Suppressor macrophage treated with lipopolysaccharide for 1 hour (primary cell): ENCODE measurements around the gene CWC27.
A peak's percentile ranks its signal among the peaks of the same experiment; 100 is the strongest.

ENCODE experiments used
- DNase-seq, 3 donors: peaks; one replicate each; pipeline ENCODE4 v3.0.0-alpha.2; 2020 to 2022

CWC27 gene

GRCh38 chr5:64768358-64769312 lies at the start of gene CWC27, which contains the start of gene SREK1IP1:
Gene CWC27 (plus strand): TSS chr5:64768930. CDS start chr5:64769147, 217 bp downstream.
Gene SREK1IP1 (minus strand): TSS chr5:64768691. CDS start chr5:64768517, 174 bp downstream.
- peak; percentile 90 to 92 (median 91) for DNase-seq

- no peak for DNase-seq
These were observed 46.1 kb upstream of the CWC27 start for GRCh38 chr5:64722588-64722987.

GRCh38 chr5:64727150-64727549 lies 41.6 kb upstream of the CWC27 start:
- no peak for DNase-seq

- DNase-seq, result no peak
These were observed 26.3 kb upstream of the CWC27 start for GRCh38 chr5:64742411-64742810.

GRCh38 chr5:64742821-64743220 lies 25.9 kb upstream of the CWC27 start:
- no peak for DNase-seq

GRCh38 chr5:64744914-64745313 lies 23.8 kb upstream of the CWC27 start:
- no peak for DNase-seq

- no peak for DNase-seq
These were observed 22.3 kb upstream of the CWC27 start for GRCh38 chr5:64746446-64746845.

GRCh38 chr5:64749385-64749784 lies 19.3 kb upstream of the CWC27 start:
- DNase-seq, result no peak

- DNase-seq, result no peak
These were observed 14.7 kb upstream of the CWC27 start for GRCh38 chr5:64754066-64754465.

- no peak for DNase-seq
These were observed 9.8 kb upstream of the CWC27 start for GRCh38 chr5:64758901-64759300.

GRCh38 chr5:64759960-64760660 lies 8.6 kb upstream of the CWC27 start:
- DNase-seq, result no peak

- no peak for DNase-seq
These were observed 4.7 kb upstream of the CWC27 start for GRCh38 chr5:64763948-64764503.

GRCh38 chr5:64765804-64766504 lies 2.8 kb upstream of the CWC27 start:
- no peak for DNase-seq

- peak; percentile 17 to 44 (median 39) for DNase-seq
These were observed 1.8 kb upstream of the CWC27 start for GRCh38 chr5:64766941-64767340.

GRCh38 chr5:64767959-64768357 lies 772 bp upstream of the CWC27 start:
- DNase-seq, result peak in 1 of 3 donors; percentile 13

GRCh38 chr5:64769855-64770254 lies 1.1 kb downstream of the CWC27 start:
- no peak for DNase-seq

GRCh38 chr5:64771736-64772135 lies 3.0 kb downstream of the CWC27 start:
- DNase-seq, result no peak

- no peak for DNase-seq
These were observed 4.8 kb downstream of the CWC27 start for GRCh38 chr5:64773533-64773932.

- DNase-seq, result peak; percentile 28 to 66 (median 63)
These were observed 6.6 kb downstream of the CWC27 start for GRCh38 chr5:64775291-64775690.

GRCh38 chr5:64784451-64785025 lies 15.8 kb downstream of the CWC27 start:
- DNase-seq, result peak; percentile 88 to 94 (median 92)

GRCh38 chr5:64786372-64786771 lies 17.6 kb downstream of the CWC27 start:
- peak; percentile 4 to 46 (median 37) for DNase-seq

GRCh38 chr5:64788156-64788555 lies 19.4 kb downstream of the CWC27 start:
- DNase-seq, result no peak
